Measurements from ENCODE around the gene AKR1B15.

DNA sequence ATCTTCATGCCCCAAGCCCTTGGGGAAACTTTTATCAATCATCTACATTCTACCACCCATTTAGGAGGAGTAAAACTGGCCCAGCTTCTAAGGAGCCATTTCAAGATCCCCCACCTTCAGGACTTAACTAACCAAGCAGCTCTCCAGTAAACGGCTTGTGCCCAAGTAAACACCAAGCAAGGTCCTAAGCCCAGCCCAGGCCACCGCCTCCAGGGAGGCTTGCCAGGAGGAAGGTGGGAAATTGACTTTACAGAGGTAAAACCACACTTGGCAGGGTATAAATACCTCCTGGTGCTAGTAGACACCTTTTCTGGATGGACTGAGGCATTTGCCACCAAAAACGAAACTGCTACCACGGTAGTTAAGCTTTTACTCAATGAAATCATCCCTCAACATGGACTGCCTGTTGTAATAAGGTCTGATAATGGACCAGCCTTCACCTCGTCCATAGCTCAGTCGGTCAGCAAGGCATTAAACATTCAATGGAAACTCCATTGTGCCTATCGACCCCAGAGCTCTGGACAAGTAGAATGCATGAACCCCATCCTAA is 5.6 kb downstream of the AKR1B15 start:
- TF ChIP-seq, protein P1, sequence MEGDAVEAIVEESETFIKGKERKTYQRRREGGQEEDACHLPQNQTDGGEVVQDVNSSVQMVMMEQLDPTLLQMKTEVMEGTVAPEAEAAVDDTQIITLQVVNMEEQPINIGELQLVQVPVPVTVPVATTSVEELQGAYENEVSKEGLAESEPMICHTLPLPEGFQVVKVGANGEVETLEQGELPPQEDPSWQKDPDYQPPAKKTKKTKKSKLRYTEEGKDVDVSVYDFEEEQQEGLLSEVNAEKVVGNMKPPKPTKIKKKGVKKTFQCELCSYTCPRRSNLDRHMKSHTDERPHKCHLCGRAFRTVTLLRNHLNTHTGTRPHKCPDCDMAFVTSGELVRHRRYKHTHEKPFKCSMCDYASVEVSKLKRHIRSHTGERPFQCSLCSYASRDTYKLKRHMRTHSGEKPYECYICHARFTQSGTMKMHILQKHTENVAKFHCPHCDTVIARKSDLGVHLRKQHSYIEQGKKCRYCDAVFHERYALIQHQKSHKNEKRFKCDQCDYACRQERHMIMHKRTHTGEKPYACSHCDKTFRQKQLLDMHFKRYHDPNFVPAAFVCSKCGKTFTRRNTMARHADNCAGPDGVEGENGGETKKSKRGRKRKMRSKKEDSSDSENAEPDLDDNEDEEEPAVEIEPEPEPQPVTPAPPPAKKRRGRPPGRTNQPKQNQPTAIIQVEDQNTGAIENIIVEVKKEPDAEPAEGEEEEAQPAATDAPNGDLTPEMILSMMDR (IDR thresholded peaks at IDR 0.05) = no peak
- no peak for TF ChIP-seq EP300 (IDR thresholded peaks at IDR 0.05)

Measured in esophagus muscularis mucosa (tissue), 3 donors.